Jurkat, Clone E6-1 (cell line): ENCODE results near the gene CCBE1.
"Not testable (repeated sequence)": the region's sequence is repeated elsewhere in the genome, so short reads cannot be mapped to it uniquely, and the experiment has no call there.

Source experiments
- DNase-seq: peaks from one replicate; pipeline ENCODE4 v3.0.0-alpha.2; 2011; ENCODE audit warnings: low read depth, low spot score
- H3K4me3 ChIP-seq: 2 replicates; pipeline ENCODE4 v1.5.1; 2011; ENCODE audit warnings: mild to moderate bottlenecking, low read length, control low read depth, moderate library complexity

CCBE1 gene

GRCh38 chr18:59661891-59662701 lies 35.1 kb downstream of the CCBE1 start:
- DNase-seq: no peak
- H3K4me3 ChIP-seq: no peak overlapping the region

GRCh38 chr18:59660786-59661743 lies 36.2 kb downstream of the CCBE1 start:
- H3K4me3 ChIP-seq: no peak overlapping the region
- DNase-seq: no peak

- H3K4me3 ChIP-seq: no peak overlapping the region
- DNase-seq: no peak
Observed at GRCh38 chr18:59660366-59660765, 36.9 kb downstream of the CCBE1 start.

- H3K4me3 ChIP-seq: no peak overlapping the region
- no peak for DNase-seq
Observed at GRCh38 chr18:59659508-59660170, 37.6 kb downstream of the CCBE1 start.

- no peak overlapping the region for H3K4me3 ChIP-seq
- no peak for DNase-seq
Observed at GRCh38 chr18:59658941-59659340, 38.3 kb downstream of the CCBE1 start.

- no peak overlapping the region for H3K4me3 ChIP-seq
- DNase-seq: no peak
Observed at GRCh38 chr18:59657012-59657411, 40.2 kb downstream of the CCBE1 start.

- DNase-seq: no peak
- H3K4me3 ChIP-seq: no peak overlapping the region
Observed at GRCh38 chr18:59656373-59656887, 40.8 kb downstream of the CCBE1 start.

GRCh38 chr18:59655676-59656075 lies 41.5 kb downstream of the CCBE1 start:
- DNase-seq: no peak
- no peak overlapping the region for H3K4me3 ChIP-seq

GRCh38 chr18:59651071-59651470 lies 46.2 kb downstream of the CCBE1 start:
- no peak for DNase-seq
- no peak overlapping the region for H3K4me3 ChIP-seq

- no peak for DNase-seq
- H3K4me3 ChIP-seq: no peak overlapping the region
Observed at GRCh38 chr18:59650266-59650820, 46.9 kb downstream of the CCBE1 start.

GRCh38 chr18:59649591-59649990 lies 47.6 kb downstream of the CCBE1 start:
- H3K4me3 ChIP-seq: no peak overlapping the region
- DNase-seq: no peak

- not testable (repeated sequence) for DNase-seq
Observed at GRCh38 chr18:59648469-59648868, 48.8 kb downstream of the CCBE1 start.

GRCh38 chr18:59646963-59647307 lies 50.3 kb downstream of the CCBE1 start:
- H3K4me3 ChIP-seq: no peak overlapping the region
- no peak for DNase-seq

More at GRCh38 chr18:59648469-59648868, 48.8 kb downstream of the CCBE1 start:
- H3K4me3 ChIP-seq: not testable (repeated sequence)

GRCh38 chr18:59646228-59646962 lies 50.8 kb downstream of the CCBE1 start:
- H3K4me3 ChIP-seq: no peak overlapping the region
- DNase-seq: no peak

GRCh38 chr18:59643740-59644139 lies 53.5 kb downstream of the CCBE1 start:
- no peak overlapping the region for H3K4me3 ChIP-seq
- DNase-seq: no peak

GRCh38 chr18:59640721-59641120 lies 56.5 kb downstream of the CCBE1 start:
- DNase-seq: no peak
- no peak overlapping the region for H3K4me3 ChIP-seq

- no peak overlapping the region for H3K4me3 ChIP-seq
- DNase-seq: no peak
Observed at GRCh38 chr18:59639821-59640220, 57.4 kb downstream of the CCBE1 start.

GRCh38 chr18:59639136-59639535 lies 58.1 kb downstream of the CCBE1 start:
- no peak overlapping the region for H3K4me3 ChIP-seq
- no peak for DNase-seq
